Skeletal muscle satellite cell (primary cell): Measurements from ENCODE around the gene NFILZ.

Experiments
- H3K27me3 ChIP-seq: 2 replicates; pipeline ENCODE4 v1.7.0; 2013; ENCODE audit warnings: low read length; ENCODE audit not compliant: control insufficient read depth, insufficient read depth
- H3K36me3 ChIP-seq: 2 replicates; pipeline ENCODE4 v1.7.0; 2013; ENCODE audit warnings: mild to moderate bottlenecking, control low read depth, low read length; ENCODE audit not compliant: insufficient read depth
- H3K4me1 ChIP-seq: 2 replicates; pipeline ENCODE4 v1.7.0; 2013; ENCODE audit warnings: low read length; ENCODE audit not compliant: control insufficient read depth, insufficient read depth
- H3K4me2 ChIP-seq: 2 replicates; pipeline ENCODE4 v1.7.0; 2013; ENCODE audit warnings: mild to moderate bottlenecking, low read length
- H3K4me3 ChIP-seq: 2 replicates; pipeline ENCODE4 v1.7.0; 2013; ENCODE audit warnings: low read length
- H3K9ac ChIP-seq: 2 replicates; pipeline ENCODE4 v1.7.0; 2013; ENCODE audit warnings: mild to moderate bottlenecking, low read depth, low read length, moderate library complexity
- H3K9me3 ChIP-seq: replicated peaks from 2 replicates; pipeline ENCODE4 v1.7.0; 2013; ENCODE audit warnings: mild to moderate bottlenecking, control low read depth, low read length

NFILZ gene

GRCh38 chr19:8678244-8678807 lies 47.9 kb downstream of the NFILZ start:
- no peaks in the 10 kb centered on the region for H3K36me3 ChIP-seq
- no peak overlapping the region for H3K9ac ChIP-seq
- H3K9me3 ChIP-seq: no peaks in the 10 kb centered on the region
- H3K4me2 ChIP-seq: no peak overlapping the region
- no peaks in the 10 kb centered on the region for H3K4me1 ChIP-seq
- no peak overlapping the region for H3K4me3 ChIP-seq
- no peaks in the 10 kb centered on the region for H3K27me3 ChIP-seq
